Adrenal gland (tissue), 5 donors: ENCODE data around the gene CLEC17A.

Experiments used
- POLR2A ChIP-seq, 2 donors: fragments of 450-650 bp; IDR thresholded peaks; one replicate each; pipeline ENCODE4 v1.6.1; 2017; ENCODE audit warnings: antibody characterized with exemption in 2 of 2, mild to moderate bottlenecking in 2 of 2, moderate library complexity in 1 of 2
- TF ChIP-seq, protein P1 (sequence below), 6 experiments: fragments of 450-650 bp in 4 of 6; fragments of 200-600 bp in 2 of 6; sonication (generic) in 1 of 6; IDR thresholded peaks; 1 replicate in 5 of 6; 2 replicates in 1 of 6; pipeline versions ENCODE4 v1.5.1 to v1.8.0; 2016 to 2021; ENCODE audit warnings: antibody characterized with exemption in 6 of 6, mild to moderate bottlenecking in 2 of 6, moderate library complexity in 1 of 6
- donor health status: DM: no; HTN: no; CAD: no.

DNA sequence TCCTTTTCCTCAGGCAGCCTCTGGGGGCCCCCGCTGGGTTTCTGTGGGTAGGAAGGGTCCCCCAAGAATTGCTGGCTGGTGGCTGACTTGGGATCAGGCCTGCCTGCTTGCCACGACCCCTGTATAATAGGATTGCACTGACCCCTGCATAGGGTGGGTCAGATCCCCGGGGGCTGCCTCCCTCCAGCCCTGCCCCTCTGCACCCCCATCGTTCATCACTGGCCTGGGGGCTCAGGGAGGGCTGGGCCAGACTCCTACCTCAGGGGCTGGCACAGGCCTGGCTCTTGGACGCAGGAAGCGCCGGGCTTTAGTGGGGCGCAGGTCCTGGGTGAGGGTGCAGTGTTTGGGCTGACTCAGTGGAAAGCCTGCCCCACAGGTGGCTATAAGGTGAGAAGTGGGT, 21.6 kb upstream of the CLEC17A start:
- no peak for TF ChIP-seq POLR2A (IDR thresholded peaks at IDR 0.05)
- TF ChIP-seq, protein P1, sequence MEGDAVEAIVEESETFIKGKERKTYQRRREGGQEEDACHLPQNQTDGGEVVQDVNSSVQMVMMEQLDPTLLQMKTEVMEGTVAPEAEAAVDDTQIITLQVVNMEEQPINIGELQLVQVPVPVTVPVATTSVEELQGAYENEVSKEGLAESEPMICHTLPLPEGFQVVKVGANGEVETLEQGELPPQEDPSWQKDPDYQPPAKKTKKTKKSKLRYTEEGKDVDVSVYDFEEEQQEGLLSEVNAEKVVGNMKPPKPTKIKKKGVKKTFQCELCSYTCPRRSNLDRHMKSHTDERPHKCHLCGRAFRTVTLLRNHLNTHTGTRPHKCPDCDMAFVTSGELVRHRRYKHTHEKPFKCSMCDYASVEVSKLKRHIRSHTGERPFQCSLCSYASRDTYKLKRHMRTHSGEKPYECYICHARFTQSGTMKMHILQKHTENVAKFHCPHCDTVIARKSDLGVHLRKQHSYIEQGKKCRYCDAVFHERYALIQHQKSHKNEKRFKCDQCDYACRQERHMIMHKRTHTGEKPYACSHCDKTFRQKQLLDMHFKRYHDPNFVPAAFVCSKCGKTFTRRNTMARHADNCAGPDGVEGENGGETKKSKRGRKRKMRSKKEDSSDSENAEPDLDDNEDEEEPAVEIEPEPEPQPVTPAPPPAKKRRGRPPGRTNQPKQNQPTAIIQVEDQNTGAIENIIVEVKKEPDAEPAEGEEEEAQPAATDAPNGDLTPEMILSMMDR (IDR thresholded peaks at IDR 0.05), result no peak
